Measurements from ENCODE around the gene RETREG3. TPM values are rescaled to one million over a fixed set of nuclear protein-coding genes. Genes with fewer than 3 reads are reported as not detected.
A peak's percentile ranks its signal among the peaks of the same experiment; 100 is the strongest.

RETREG3 gene
- total and polyA plus RNA-seq, 9 of the 15 experiments (the other 6 are each of a cell fraction or from before 2014, with no cell fraction given) = 4.1 to 39.0 (median 16.9) TPM

- TF ChIP-seq, protein P1, sequence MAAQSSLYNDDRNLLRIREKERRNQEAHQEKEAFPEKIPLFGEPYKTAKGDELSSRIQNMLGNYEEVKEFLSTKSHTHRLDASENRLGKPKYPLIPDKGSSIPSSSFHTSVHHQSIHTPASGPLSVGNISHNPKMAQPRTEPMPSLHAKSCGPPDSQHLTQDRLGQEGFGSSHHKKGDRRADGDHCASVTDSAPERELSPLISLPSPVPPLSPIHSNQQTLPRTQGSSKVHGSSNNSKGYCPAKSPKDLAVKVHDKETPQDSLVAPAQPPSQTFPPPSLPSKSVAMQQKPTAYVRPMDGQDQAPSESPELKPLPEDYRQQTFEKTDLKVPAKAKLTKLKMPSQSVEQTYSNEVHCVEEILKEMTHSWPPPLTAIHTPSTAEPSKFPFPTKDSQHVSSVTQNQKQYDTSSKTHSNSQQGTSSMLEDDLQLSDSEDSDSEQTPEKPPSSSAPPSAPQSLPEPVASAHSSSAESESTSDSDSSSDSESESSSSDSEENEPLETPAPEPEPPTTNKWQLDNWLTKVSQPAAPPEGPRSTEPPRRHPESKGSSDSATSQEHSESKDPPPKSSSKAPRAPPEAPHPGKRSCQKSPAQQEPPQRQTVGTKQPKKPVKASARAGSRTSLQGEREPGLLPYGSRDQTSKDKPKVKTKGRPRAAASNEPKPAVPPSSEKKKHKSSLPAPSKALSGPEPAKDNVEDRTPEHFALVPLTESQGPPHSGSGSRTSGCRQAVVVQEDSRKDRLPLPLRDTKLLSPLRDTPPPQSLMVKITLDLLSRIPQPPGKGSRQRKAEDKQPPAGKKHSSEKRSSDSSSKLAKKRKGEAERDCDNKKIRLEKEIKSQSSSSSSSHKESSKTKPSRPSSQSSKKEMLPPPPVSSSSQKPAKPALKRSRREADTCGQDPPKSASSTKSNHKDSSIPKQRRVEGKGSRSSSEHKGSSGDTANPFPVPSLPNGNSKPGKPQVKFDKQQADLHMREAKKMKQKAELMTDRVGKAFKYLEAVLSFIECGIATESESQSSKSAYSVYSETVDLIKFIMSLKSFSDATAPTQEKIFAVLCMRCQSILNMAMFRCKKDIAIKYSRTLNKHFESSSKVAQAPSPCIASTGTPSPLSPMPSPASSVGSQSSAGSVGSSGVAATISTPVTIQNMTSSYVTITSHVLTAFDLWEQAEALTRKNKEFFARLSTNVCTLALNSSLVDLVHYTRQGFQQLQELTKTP (IDR thresholded peaks at IDR 0.05; ENCODE audit: low read depth in 1 of 2, partially characterized antibody in 2 of 2) = no peak
- TF ChIP-seq MXD1 (CRISPR knock-in tag; IDR thresholded peaks at IDR 0.05; ENCODE audit: borderline replicate concordance, poor library complexity, severe bottlenecking) (peak; percentile 81), HES1 (IDR thresholded peaks at IDR 0.05; ENCODE audit: low read depth) (no peak), ZBTB40 (IDR thresholded peaks at IDR 0.05) (peak; percentile 71; the same call in 1 of the 2 replicates), ZBTB40 (CRISPR knock-in tag; IDR thresholded peaks at IDR 0.05) (no peak)
- TF ChIP-seq, protein P2, sequence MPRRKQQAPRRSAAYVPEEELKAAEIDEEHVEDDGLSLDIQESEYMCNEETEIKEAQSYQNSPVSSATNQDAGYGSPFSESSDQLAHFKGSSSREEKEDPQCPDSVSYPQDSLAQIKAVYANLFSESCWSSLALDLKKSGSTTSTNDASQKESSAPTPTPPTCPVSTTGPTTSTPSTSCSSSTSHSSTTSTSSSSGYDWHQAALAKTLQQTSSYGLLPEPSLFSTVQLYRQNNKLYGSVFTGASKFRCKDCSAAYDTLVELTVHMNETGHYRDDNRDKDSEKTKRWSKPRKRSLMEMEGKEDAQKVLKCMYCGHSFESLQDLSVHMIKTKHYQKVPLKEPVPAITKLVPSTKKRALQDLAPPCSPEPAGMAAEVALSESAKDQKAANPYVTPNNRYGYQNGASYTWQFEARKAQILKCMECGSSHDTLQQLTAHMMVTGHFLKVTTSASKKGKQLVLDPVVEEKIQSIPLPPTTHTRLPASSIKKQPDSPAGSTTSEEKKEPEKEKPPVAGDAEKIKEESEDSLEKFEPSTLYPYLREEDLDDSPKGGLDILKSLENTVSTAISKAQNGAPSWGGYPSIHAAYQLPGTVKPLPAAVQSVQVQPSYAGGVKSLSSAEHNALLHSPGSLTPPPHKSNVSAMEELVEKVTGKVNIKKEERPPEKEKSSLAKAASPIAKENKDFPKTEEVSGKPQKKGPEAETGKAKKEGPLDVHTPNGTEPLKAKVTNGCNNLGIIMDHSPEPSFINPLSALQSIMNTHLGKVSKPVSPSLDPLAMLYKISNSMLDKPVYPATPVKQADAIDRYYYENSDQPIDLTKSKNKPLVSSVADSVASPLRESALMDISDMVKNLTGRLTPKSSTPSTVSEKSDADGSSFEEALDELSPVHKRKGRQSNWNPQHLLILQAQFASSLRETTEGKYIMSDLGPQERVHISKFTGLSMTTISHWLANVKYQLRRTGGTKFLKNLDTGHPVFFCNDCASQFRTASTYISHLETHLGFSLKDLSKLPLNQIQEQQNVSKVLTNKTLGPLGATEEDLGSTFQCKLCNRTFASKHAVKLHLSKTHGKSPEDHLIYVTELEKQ (CRISPR knock-in tag; IDR thresholded peaks at IDR 0.05) = no peak
Observed at GRCh38 chr17:42536372-42537155, 72.6 kb downstream of the RETREG3 start (continued).
